ENCODE results near the gene FAM13C.
"Not testable (repeated sequence)": the region's sequence is repeated elsewhere in the genome, so short reads cannot be mapped to it uniquely, and the experiment has no call there.

FAM13C gene

DNA sequence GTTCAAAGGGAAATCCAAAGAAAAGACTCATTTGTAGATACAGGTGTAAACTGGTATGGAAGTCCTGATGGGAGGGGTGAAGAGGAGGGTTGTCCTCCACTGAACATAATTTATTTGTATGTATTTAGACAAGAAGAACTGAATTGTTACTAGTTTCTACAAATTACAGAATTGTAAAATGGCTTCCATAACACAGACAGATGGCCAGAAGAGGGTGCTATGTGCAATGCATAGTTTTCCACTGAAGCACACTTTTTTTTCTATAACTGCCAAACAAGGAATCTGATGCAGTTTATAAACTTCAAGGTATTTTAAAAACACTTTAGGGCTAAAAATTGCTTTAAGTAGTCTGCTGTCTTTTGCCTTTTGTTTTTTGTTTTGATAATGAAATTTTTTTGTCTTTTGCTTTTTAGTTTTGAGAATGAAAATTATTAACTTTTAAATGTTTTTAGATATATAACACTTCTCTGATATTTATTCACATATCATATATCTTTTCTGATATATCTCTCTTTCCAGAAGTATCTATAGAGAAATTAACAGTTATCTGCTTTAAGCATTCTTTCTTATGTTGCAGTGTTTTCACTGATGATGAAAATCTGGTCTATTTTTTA lies 127.4 kb downstream of the FAM13C start:
- peak; percentile 42 for DNase-seq (ENCODE audit: low read depth)

GRCh38 chr10:59234194-59234593 lies 128.2 kb downstream of the FAM13C start:
- peak; percentile 5 for DNase-seq (ENCODE audit: low read depth)

GRCh38 chr10:59229441-59229840 lies 132.9 kb downstream of the FAM13C start:
- DNase-seq (ENCODE audit: low read depth) = no peak

DNA sequence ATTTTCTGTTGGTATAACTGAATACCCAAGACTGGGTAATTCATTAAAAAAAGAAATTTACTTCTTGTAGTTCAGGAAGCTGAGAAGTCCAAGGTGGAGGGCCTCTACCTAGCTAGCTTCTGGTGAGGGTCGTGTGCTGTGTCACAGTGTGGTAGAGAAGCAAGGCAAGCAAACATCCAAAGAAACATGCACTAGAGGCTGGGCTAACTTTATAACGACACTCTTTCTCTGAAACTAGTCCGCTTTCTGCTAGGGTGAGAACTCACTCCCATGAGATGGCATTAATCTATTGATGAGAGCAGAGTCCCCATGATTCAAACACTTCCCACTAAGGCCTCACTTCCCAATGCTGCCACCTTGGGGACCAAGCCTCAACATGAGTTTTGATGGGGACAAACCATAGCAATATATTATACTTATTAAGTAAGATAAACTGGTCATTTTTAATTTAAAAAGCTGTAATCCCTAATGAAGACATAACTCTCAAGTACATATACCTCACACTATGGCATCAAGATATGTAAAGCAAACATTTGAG lies 135.1 kb downstream of the FAM13C start:
- peak; percentile 4 for DNase-seq (ENCODE audit: low read depth)

- no peak for DNase-seq (ENCODE audit: low read depth)
These were observed 137.1 kb downstream of the FAM13C start for GRCh38 chr10:59225211-59225610.

DNA sequence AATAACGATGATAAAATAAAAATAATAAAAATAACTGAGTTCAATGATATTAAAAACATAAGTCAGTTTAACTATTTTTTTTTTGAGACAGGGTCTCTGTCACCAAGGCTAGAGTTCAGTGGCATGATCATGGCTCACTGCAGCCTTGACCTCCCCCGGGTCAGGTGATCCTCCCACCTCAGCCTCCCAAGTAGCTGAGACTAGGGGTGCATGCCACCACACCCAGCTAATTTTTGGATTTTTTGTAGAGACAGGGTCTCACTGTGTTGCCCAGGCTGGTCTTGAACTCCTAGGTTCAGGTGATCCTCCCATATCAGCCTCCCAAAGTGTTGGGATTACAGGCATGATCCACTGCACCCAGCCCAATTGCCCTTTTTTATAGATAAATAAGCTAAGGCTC lies 138.8 kb downstream of the FAM13C start:
- DNase-seq (ENCODE audit: low read depth) = not testable (repeated sequence)

DNA sequence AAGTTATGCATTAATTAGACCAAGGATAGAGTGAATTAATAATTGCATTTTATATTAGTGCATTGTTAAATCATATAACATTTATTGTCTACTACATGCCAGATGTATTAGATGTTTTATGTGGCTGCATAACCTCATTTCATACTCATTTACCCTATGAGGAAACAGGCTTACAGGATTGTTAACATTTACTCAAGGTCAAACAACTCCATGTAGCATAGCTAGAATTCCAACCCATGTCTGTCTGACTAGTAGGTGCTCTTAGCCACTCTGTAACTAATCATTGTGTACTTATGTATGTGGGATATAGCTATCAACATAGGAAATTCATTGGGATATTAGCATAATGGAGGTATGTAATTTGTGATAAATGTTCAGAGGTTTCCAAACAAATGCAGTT lies 139.6 kb downstream of the FAM13C start:
- DNase-seq (ENCODE audit: low read depth) = no peak

- DNase-seq (ENCODE audit: low read depth) = no peak
These were observed 146.0 kb downstream of the FAM13C start for GRCh38 chr10:59216178-59216869.

GRCh38 chr10:59214160-59214559 lies 148.2 kb downstream of the FAM13C start:
- DNase-seq (ENCODE audit: low read depth) = no peak

GRCh38 chr10:59212301-59212798 lies 150.0 kb downstream of the FAM13C start:
- DNase-seq (ENCODE audit: low read depth) = no peak

DNA sequence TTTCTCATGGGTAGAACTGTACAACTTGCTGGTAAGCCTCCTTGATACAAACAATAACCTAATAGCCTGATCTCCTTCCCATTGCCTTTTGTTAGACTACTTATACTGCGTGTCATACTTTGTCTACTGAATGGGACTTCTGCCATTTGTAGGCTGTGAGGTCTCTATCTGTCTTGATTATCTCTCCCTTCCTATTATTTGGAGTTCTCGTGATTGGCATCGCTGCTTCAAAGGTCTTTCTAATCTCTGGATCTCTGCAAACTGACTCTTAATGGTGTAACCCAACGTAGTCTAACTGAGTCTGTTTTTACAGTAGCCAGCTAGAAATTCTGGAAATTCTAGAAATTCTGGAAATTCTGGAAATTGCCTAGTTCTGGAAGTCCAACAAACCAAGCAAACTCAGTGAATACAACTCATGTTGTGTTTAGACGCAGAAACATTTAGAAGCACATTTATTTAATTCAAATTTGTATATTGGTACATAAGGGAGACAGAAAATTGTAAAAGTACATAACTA lies 156.1 kb downstream of the FAM13C start:
- DNase-seq (ENCODE audit: low read depth) = no peak

Measured in ELR (cell line).